ENCODE data around the gene ARSI.

- TF ChIP-seq CTCF (conservative IDR thresholded peaks at IDR 0.05 in 1 of 2, IDR thresholded peaks at IDR 0.05 in 1 of 2; ENCODE audit: extremely low read depth in 1 of 2, insufficient read depth in 1 of 2, low read depth in 1 of 2, low read length in 2 of 2) (no peak), EZH2 (IDR thresholded peaks at IDR 0.05; ENCODE audit: borderline replicate concordance, low read length) (no peak)
Measured at GRCh38 chr5:150247726-150248125, 55.0 kb downstream of the ARSI start.

Data from mammary epithelial cell (primary cell).